ENCODE measurements around the gene TSPAN3. TPM values are rescaled to one million over a fixed set of nuclear protein-coding genes. Genes with fewer than 3 reads are reported as not detected.

The TSPAN3 gene
- total and polyA plus RNA-seq, 12 donors: 52.2 to 159 (median 98.7) TPM

GRCh38 chr15:77115179-77115578 is 44.3 kb upstream of the TSPAN3 start:
- no peak for DNase-seq
- TF ChIP-seq, protein P1, sequence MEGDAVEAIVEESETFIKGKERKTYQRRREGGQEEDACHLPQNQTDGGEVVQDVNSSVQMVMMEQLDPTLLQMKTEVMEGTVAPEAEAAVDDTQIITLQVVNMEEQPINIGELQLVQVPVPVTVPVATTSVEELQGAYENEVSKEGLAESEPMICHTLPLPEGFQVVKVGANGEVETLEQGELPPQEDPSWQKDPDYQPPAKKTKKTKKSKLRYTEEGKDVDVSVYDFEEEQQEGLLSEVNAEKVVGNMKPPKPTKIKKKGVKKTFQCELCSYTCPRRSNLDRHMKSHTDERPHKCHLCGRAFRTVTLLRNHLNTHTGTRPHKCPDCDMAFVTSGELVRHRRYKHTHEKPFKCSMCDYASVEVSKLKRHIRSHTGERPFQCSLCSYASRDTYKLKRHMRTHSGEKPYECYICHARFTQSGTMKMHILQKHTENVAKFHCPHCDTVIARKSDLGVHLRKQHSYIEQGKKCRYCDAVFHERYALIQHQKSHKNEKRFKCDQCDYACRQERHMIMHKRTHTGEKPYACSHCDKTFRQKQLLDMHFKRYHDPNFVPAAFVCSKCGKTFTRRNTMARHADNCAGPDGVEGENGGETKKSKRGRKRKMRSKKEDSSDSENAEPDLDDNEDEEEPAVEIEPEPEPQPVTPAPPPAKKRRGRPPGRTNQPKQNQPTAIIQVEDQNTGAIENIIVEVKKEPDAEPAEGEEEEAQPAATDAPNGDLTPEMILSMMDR (IDR thresholded peaks at IDR 0.05): no peak
- WGBS, 2 donors: 82 to 93% methylated on average over 4 of the region's 4 CpGs
- H3K4me3 ChIP-seq: no peak overlapping the region
- intact Hi-C loops (cut with DNase I): loop anchor here (5.0 to 10.0 kb wide), 8 partner anchors 70 to 517 kb away; partner anchors contain the start of gene LINGO1 (in 1 of the 10)
- peaks cover 8 to 53% (median 19%) of the 10 kb centered on the region in 9 donors for H3K4me1 ChIP-seq
- peaks cover 0 to 46% (median 0%) of the 10 kb centered on the region in 9 donors for H3K36me3 ChIP-seq
- no peaks in the 10 kb centered on the region for H3K9me3 ChIP-seq
- H3K27ac ChIP-seq: no peak overlapping the region
- no peaks in the 10 kb centered on the region for H3K27me3 ChIP-seq
- ATAC-seq: no peak

DNA sequence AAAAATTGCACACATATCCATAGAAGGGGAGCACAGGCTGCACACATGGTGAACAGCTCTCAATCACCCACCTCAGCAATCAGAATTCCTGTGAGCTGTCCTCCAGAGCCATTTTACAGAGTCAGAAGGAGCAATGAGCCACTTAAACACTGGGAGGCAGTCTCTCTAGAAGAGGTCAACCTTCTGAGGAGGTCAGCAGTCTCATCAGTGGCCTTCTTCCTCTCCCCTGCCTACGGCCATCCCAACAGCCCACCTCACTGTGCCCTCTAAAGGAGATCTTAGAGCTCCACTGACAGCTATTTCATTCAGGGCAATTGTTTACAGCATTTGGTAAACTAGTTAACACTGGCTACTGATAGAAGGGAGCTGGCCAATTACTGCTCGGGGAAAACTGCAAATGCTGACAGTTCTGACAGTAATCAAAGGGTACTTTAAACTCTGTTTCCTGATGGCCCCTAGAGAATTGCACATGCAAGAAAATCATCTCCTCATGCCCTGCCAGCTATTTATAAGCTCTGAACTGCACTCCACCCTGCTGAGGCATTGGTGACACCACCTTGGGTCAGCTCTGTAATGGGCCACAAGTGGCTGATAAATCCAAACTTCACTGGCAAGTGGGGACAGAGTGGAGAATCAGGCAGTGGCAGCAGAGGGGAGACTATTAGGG is 42.1 kb upstream of the TSPAN3 start:
- TF ChIP-seq, protein P1 (IDR thresholded peaks at IDR 0.05): no peak
- no peaks in the 10 kb centered on the region for H3K27me3 ChIP-seq
- no peak overlapping the region for H3K4me3 ChIP-seq
- H3K4me1 ChIP-seq: peaks cover 1 to 51% (median 11%) of the 10 kb centered on the region in 9 donors
- H3K36me3 ChIP-seq: peaks cover 0 to 49% (median 0%) of the 10 kb centered on the region in 9 donors
- intact Hi-C loops (cut with DNase I): loop anchor here in 4 of 10 donors (5.0 to 10.0 kb wide), 4 partner anchors 72 to 434 kb away; no protein-coding TSS in a partner anchor
- WGBS, 2 donors: 60 to 63% methylated on average over 2 of the region's 2 CpGs
- peak overlapping the region in 1 of 10 donors; percentile 6 for H3K27ac ChIP-seq
- no peaks in the 10 kb centered on the region for H3K9me3 ChIP-seq
- ATAC-seq: peak in 6 of 8 donors; percentile 26 to 63 (median 36)
- DNase-seq: no peak

GRCh38 chr15:77111789-77112188 is 40.9 kb upstream of the TSPAN3 start:
- TF ChIP-seq, protein P1 (IDR thresholded peaks at IDR 0.05): no peak
- Histone ChIP-seq H3K27me3 (no peaks in the 10 kb centered on the region), H3K9me3 (no peaks in the 10 kb centered on the region), H3K4me3 (no peak overlapping the region), H3K36me3 (peaks cover 0 to 49% (median 0%) of the 10 kb centered on the region in 9 donors), H3K4me1 (peaks cover 13 to 53% (median 20%) of the 10 kb centered on the region in 9 donors), H3K27ac (no peak overlapping the region)
- intact Hi-C loops (cut with DNase I): loop anchor here in 4 of 10 donors (5.0 to 10.0 kb wide), 4 partner anchors 73 to 436 kb away; no protein-coding TSS in a partner anchor
- DNase-seq (no peak), ATAC-seq (no peak)
- WGBS, 2 donors: 99% methylated on average over 3 of the region's 3 CpGs

DNA sequence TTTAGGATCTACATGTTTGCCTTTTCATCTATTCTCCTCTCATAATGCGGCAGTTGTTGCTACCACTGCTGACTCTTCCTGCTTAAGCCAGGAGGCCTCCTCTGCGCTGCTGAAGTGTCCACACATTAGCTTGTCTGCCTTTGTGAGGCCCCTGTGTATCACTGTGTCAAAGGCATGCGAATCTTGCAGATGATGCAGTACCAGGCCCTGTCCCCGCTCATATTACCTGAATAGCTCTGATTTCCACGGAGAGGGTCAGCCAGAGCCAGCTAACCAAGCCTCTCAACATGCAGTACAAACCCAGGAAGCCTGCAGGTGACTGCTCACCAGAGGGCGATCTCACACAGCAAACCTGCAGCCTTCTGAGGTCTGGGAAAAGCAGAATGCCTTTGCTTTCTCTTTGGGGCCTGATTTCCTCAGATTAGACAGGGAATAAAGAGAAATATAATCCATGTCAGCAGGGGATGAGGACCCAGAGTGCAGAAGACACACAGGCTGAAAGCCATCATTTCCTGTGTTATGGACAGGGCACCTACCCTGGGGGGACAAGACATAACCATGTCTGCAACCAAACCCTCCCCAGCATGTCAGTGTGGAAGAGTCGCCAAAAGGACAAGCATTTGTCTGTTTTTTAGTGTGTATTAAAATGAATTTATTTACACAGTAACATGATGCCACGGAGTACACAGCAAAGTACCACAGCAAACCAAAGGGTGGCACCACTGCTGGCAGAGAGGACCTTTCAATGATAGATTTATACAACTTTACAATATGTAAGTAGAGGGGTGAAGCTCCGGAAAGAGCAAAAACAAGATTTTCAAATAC is 36.8 kb upstream of the TSPAN3 start:
- DNase-seq: peak; percentile 51 to 65
- Histone ChIP-seq H3K27ac (peak overlapping the region in 8 of 10 donors; percentile 4 to 73 (median 61)), H3K4me1 (peaks cover 20 to 74% (median 36%) of the 10 kb centered on the region in 9 donors), H3K9me3 (no peaks in the 10 kb centered on the region), H3K36me3 (peaks cover 0 to 26% (median 0%) of the 10 kb centered on the region in 9 donors), H3K27me3 (no peaks in the 10 kb centered on the region), H3K4me3 (no peak overlapping the region)
- WGBS, 2 donors: 53 to 54% methylated on average over 9 of the region's 9 CpGs
- TF ChIP-seq, protein P1 (IDR thresholded peaks at IDR 0.05): peak; percentile 39 to 77 (median 62)
- ATAC-seq: peak; percentile 46 to 82 (median 76)
- intact Hi-C loops (cut with DNase I): loop anchor here in 5 of 10 donors (2.0 to 10.0 kb wide), 6 partner anchors 143 to 717 kb away; partner anchors contain the start of gene LINGO1 (in 2 of the 5)

All from heart right ventricle (tissue), 16 donors.